ENCODE results near the gene CEP112. TPM values are rescaled to one million over a fixed set of nuclear protein-coding genes. Genes with fewer than 3 reads are reported as not detected.
"Not testable (repeated sequence)": the region's sequence is repeated elsewhere in the genome, so short reads cannot be mapped to it uniquely, and the experiment has no call there.

The CEP112 gene
- polyA plus RNA-seq, 1 donor, result 4.4 TPM

DNA sequence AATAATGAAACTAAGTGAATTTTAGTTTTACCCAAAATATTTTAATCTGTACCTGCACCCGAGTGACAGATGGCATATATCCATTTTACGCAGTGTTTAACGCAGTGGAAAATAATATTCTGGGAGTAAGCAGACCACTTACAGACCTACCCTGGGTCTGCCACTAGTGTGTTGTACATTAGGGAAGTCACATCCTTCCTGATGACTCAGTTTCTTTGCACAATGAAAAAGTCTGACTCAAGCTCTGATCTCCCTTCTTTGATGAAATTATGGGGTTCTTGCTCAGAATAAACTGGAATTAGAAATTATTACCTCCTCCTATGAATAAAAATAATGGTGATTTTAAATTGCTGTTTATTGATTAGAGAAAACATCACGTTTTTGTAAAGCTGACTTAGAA lies 507.3 kb downstream of the CEP112 start:
- WGBS (ENCODE audit: insufficient coverage, low lambda C conversion rate), result 80% methylated on average over 1 of the region's 4 CpGs
- no peak overlapping the region for H3K4me3 ChIP-seq (ENCODE audit: low read length)
- no peaks in the 10 kb centered on the region for H3K27me3 ChIP-seq (ENCODE audit: control insufficient read depth, insufficient read depth, low read length)
- H3K27ac ChIP-seq (ENCODE audit: low read length), result no peak overlapping the region
- DNase-seq, result no peak
- no peaks in the 10 kb centered on the region for H3K36me3 ChIP-seq (ENCODE audit: control insufficient read depth, insufficient read depth, low read length)
- H3K9me3 ChIP-seq (ENCODE audit: control insufficient read depth, low read depth, low read length), result no peaks in the 10 kb centered on the region
- no peaks in the 10 kb centered on the region for H3K4me1 ChIP-seq (ENCODE audit: control insufficient read depth, insufficient read depth, low read length)

DNA sequence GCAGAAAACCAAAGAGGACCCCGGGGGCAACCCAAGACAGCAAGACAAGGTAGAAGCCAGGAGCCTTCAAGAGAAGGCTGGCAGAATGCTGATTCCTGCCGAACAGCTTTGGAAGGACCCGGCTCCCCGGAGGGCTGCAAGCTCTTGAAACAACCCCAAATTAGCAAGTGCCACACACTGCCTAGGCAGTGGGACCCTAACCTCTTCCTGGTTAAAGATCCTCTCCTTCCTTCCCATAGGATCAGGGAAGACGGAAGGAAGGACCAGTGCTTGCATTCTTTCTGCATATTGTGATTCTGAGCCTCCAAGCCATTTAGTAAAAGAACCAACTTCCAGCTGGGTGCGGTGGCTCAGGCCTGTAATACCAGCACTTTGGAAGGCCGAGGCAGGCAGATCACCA lies 508.5 kb downstream of the CEP112 start:
- no peak for DNase-seq
- H3K27ac ChIP-seq (ENCODE audit: low read length), result no peak overlapping the region
- H3K4me1 ChIP-seq (ENCODE audit: control insufficient read depth, insufficient read depth, low read length), result no peaks in the 10 kb centered on the region
- no peak overlapping the region for H3K4me3 ChIP-seq (ENCODE audit: low read length)
- H3K27me3 ChIP-seq (ENCODE audit: control insufficient read depth, insufficient read depth, low read length), result no peaks in the 10 kb centered on the region
- no CpG with 5 or more reads among the region's 7 CpGs for WGBS (ENCODE audit: insufficient coverage, low lambda C conversion rate)
- no peaks in the 10 kb centered on the region for H3K9me3 ChIP-seq (ENCODE audit: control insufficient read depth, low read depth, low read length)
- H3K36me3 ChIP-seq (ENCODE audit: control insufficient read depth, insufficient read depth, low read length), result no peaks in the 10 kb centered on the region

DNA sequence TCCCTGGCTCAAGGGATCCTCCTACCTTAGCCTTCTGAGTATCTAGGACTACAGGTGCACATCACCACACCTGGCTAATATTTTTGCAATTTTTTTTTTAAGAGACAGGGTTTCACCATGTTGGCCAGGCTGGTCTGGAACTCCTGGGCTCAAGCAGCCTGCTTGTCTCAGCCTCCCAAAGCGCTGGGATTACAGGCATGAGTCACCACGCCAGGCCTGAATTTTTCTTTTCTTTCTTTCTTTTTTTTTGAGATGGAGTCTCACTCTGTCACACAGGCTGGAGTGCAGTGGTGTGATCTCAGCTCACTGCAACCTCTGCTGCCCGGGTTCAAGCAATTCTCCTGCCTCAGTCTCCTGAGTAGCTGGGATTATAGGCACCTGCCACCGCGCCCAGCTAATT lies 510.2 kb downstream of the CEP112 start:
- H3K27me3 ChIP-seq (ENCODE audit: control insufficient read depth, insufficient read depth, low read length); DNase-seq; H3K36me3 ChIP-seq (ENCODE audit: control insufficient read depth, insufficient read depth, low read length); H3K4me1 ChIP-seq (ENCODE audit: control insufficient read depth, insufficient read depth, low read length); H3K4me3 ChIP-seq (ENCODE audit: low read length); H3K9me3 ChIP-seq (ENCODE audit: control insufficient read depth, low read depth, low read length); H3K27ac ChIP-seq (ENCODE audit: low read length): not testable (repeated sequence)
- WGBS (ENCODE audit: insufficient coverage, low lambda C conversion rate), result no CpG with 5 or more reads among the region's 5 CpGs

DNA sequence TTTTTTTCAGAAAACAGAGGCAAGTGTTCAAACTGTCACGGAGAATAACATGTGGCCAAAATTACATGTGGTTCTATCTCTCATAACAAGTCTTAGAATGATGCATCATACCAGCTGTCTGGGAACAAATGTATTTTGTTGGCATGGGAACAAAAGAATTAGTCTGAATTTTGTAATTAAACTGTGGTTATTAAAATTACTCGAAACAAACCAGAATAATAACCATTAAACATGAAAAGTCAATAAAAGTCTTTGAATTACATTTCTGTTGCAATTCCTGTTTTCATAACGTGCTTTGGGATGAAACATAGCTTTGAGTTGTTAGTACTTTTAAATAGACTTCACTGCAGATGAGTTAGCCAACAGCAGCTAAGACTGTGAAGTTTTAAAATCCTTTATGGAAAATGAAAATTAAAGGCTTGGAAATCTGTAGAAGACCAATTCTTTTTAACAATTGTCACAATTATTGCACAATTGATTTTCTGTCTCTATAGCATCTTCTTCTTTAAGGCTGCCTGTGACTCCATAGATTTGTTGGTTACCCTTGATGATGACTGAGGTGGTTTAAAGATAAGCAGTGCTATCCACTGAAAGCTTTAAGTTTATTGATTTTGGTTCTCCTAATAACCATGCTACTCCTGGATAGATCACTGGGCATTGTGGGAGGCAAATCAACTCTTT lies 512.6 kb downstream of the CEP112 start:
- H3K27ac ChIP-seq (ENCODE audit: low read length), result no peak overlapping the region
- no peaks in the 10 kb centered on the region for H3K27me3 ChIP-seq (ENCODE audit: control insufficient read depth, insufficient read depth, low read length)
- no peaks in the 10 kb centered on the region for H3K36me3 ChIP-seq (ENCODE audit: control insufficient read depth, insufficient read depth, low read length)
- no peaks in the 10 kb centered on the region for H3K4me1 ChIP-seq (ENCODE audit: control insufficient read depth, insufficient read depth, low read length)
- no peak overlapping the region for H3K4me3 ChIP-seq (ENCODE audit: low read length)
- H3K9me3 ChIP-seq (ENCODE audit: control insufficient read depth, low read depth, low read length), result no peaks in the 10 kb centered on the region
- WGBS (ENCODE audit: insufficient coverage, low lambda C conversion rate), result 83% methylated on average over 1 of the region's 3 CpGs
- no peak for DNase-seq

DNA sequence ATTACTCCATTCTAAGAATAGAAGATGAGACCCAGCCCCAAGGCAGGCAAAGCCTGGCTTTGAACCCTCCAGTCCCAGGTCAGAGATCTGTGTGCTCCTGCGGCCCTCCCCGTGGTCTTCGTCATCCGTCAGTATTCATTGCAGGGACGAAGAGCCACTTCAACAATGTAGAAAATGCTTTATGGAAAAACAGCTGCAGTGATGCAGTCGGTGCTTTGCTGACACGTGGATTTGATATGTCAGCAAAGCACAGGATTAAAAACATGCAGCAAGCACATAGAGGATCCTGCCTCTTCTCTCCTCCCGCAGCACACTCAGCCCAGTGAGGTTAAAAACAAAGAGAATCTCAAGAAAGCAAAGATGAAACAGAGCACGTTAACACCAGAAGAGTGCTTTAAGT lies 513.4 kb downstream of the CEP112 start:
- H3K9me3 ChIP-seq (ENCODE audit: control insufficient read depth, low read depth, low read length), result no peaks in the 10 kb centered on the region
- H3K4me3 ChIP-seq (ENCODE audit: low read length), result no peak overlapping the region
- no peaks in the 10 kb centered on the region for H3K27me3 ChIP-seq (ENCODE audit: control insufficient read depth, insufficient read depth, low read length)
- WGBS (ENCODE audit: insufficient coverage, low lambda C conversion rate), result 86% methylated on average over 1 of the region's 9 CpGs
- no peak for DNase-seq
- H3K36me3 ChIP-seq (ENCODE audit: control insufficient read depth, insufficient read depth, low read length), result no peaks in the 10 kb centered on the region
- no peaks in the 10 kb centered on the region for H3K4me1 ChIP-seq (ENCODE audit: control insufficient read depth, insufficient read depth, low read length)
- H3K27ac ChIP-seq (ENCODE audit: low read length), result no peak overlapping the region

DNA sequence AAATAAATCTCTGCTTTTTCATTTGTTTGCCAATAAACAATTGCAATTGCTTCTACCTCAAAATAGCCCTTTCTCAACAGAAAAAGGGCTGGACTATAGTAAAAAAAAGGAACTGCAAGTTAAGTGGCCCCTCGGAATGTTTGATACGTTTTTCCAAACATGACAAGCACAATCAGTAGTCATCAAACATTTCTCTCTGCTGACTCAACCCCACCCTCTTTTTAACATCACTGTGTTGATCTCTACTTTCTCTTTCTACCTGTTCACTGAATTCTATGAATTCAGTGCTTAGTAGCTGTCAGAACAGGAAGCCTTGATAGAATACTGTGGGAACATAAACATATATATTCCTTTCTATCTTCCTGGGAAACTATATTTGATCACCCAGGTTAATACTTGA lies 514.0 kb downstream of the CEP112 start:
- Histone ChIP-seq H3K36me3 (ENCODE audit: control insufficient read depth, insufficient read depth, low read length) (no peaks in the 10 kb centered on the region), H3K27me3 (ENCODE audit: control insufficient read depth, insufficient read depth, low read length) (no peaks in the 10 kb centered on the region), H3K27ac (ENCODE audit: low read length) (no peak overlapping the region), H3K4me1 (ENCODE audit: control insufficient read depth, insufficient read depth, low read length) (no peaks in the 10 kb centered on the region), H3K4me3 (ENCODE audit: low read length) (no peak overlapping the region), H3K9me3 (ENCODE audit: control insufficient read depth, low read depth, low read length) (no peaks in the 10 kb centered on the region)
- DNase-seq, result no peak
- no CpG with 5 or more reads among the region's 2 CpGs for WGBS (ENCODE audit: insufficient coverage, low lambda C conversion rate)

DNA sequence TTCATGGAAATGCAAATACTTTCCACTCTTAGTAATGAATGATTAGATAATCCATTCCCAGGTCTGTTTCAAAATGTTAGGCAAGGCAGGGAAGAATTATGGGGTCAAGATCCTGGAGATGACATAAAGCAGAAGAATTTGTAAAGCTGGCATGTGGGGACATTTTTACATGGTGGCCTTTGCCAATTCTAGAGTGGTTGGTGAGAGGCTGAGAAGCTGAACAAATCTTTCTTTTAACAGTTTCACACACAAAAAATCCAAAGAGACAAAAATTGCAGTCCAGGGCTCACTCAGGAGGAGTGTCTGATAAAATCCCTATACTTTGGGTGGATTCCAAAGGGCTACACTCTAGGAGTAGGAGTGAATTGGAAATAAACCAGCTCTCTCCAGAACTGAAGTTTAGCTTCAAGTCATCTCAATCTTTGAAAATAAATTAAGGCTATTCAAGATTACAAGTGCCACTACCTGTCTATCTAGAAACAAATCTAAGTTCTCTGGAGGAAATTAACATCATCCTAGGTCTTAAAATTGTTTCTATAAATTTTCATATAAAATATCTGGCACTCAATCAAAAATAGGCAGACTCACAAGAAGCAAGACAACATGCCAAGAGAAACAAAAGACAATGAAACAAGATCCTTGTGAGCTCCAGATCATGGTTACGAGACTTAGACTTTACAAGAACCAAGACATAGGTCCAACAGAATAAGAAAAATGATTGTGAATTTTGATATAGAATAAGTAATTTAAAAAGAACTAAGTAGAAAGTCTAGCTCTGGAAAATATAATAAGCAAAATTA lies 517.5 kb downstream of the CEP112 start:
- whole genome bisulfite sequencing (ENCODE audit: insufficient coverage, low lambda C conversion rate), result 100% methylated on average over 1 of the region's 1 CpG
- no peaks in the 10 kb centered on the region for H3K4me1 ChIP-seq (ENCODE audit: control insufficient read depth, insufficient read depth, low read length)
- no peaks in the 10 kb centered on the region for H3K27me3 ChIP-seq (ENCODE audit: control insufficient read depth, insufficient read depth, low read length)

DNA sequence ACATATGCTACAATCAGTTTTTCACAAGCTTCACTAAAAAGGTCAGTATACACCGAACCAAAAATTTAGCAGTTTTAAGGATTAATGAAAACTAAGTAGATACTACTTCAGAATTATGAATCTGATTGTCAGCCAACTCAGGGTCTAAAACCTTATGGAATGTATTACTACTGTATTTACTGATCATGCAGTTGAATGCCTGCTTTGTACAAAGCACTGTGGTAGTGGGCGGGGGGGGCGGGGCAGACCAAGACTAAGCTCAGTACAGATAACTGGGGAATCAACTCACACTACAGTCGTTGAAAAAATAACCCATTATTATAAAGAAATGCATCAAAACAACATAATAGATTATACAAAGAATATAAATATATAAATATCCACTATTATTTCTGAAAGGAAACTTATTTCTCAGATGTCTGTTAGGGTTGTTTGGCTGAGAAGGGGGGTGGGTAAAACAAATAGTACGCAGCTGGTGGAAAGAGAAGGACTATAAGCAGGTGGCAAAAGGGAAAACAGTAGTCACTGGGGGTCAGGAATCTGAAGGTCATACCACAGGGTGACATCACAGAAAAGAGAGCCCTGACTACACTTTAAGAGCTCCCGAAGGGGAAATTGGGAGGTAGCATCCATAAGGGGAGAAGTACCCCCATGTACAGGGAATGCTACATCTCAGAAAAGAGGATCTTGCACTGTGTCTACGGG lies 521.1 kb downstream of the CEP112 start:
- DNase-seq, result no peak
- no peaks in the 10 kb centered on the region for H3K36me3 ChIP-seq (ENCODE audit: control insufficient read depth, insufficient read depth, low read length)
- H3K9me3 ChIP-seq (ENCODE audit: control insufficient read depth, low read depth, low read length), result no peaks in the 10 kb centered on the region
- H3K27me3 ChIP-seq (ENCODE audit: control insufficient read depth, insufficient read depth, low read length), result no peaks in the 10 kb centered on the region
- WGBS (ENCODE audit: insufficient coverage, low lambda C conversion rate), result 50% methylated on average over 2 of the region's 7 CpGs
- no peak overlapping the region for H3K4me3 ChIP-seq (ENCODE audit: low read length)
- H3K4me1 ChIP-seq (ENCODE audit: control insufficient read depth, insufficient read depth, low read length), result no peaks in the 10 kb centered on the region
- H3K27ac ChIP-seq (ENCODE audit: low read length), result no peak overlapping the region

More for the DNA sequence above, 517.5 kb downstream of the CEP112 start:
- no peaks in the 10 kb centered on the region for H3K9me3 ChIP-seq (ENCODE audit: control insufficient read depth, low read depth, low read length)
- H3K27ac ChIP-seq (ENCODE audit: low read length), result no peak overlapping the region
- no peak overlapping the region for H3K4me3 ChIP-seq (ENCODE audit: low read length)
- H3K36me3 ChIP-seq (ENCODE audit: control insufficient read depth, insufficient read depth, low read length), result no peaks in the 10 kb centered on the region
- no peak for DNase-seq

DNA sequence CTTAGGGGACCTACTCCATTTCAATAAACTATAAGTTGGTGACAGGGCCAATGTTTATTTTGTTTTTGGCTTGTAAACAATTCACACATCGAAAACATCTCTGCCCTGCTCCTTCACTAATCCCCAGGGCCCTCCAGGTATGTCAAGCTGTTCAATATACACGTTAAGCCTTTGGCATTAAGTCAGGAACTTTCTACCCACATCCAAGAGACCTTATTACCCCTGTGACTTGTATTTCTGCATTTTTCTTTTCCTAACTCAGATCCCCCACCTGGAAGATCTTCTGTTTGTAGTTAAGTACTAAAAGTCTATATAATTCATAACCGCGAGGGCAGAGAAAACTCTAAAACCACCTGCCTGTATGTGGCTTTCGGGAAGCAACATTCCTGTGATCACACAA lies 523.7 kb downstream of the CEP112 start:
- no peaks in the 10 kb centered on the region for H3K4me1 ChIP-seq (ENCODE audit: control insufficient read depth, insufficient read depth, low read length)
- no peak overlapping the region for H3K4me3 ChIP-seq (ENCODE audit: low read length)
- no CpG with 5 or more reads among the region's 5 CpGs for WGBS (ENCODE audit: insufficient coverage, low lambda C conversion rate)
- H3K9me3 ChIP-seq (ENCODE audit: control insufficient read depth, low read depth, low read length), result no peaks in the 10 kb centered on the region
- DNase-seq, result no peak
- no peaks in the 10 kb centered on the region for H3K36me3 ChIP-seq (ENCODE audit: control insufficient read depth, insufficient read depth, low read length)
- no peaks in the 10 kb centered on the region for H3K27me3 ChIP-seq (ENCODE audit: control insufficient read depth, insufficient read depth, low read length)
- H3K27ac ChIP-seq (ENCODE audit: low read length), result no peak overlapping the region

DNA sequence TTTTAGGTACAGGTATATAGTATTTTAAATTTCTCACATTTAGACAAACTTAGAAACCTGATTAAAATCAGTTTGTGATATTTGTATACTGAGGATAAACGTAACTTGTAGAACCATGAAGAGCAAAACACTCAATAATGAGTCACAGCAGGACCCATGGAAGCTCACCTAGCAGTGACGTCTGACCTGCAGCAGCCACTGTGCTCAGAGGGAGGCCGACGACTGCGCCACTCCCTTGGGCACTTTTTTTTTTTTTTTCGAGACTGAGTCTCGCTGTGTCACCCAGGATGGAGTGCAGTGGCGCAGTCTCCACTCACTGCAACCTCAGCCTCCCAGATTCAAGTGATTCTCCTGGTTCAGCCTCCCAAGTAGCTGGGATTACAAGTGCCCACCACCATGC lies 524.3 kb downstream of the CEP112 start:
- H3K27ac ChIP-seq (ENCODE audit: low read length), result no peak overlapping the region
- no peak overlapping the region for H3K4me3 ChIP-seq (ENCODE audit: low read length)
- 100% methylated on average over 2 of the region's 8 CpGs for WGBS (ENCODE audit: insufficient coverage, low lambda C conversion rate)
- no peak for DNase-seq
- no peaks in the 10 kb centered on the region for H3K4me1 ChIP-seq (ENCODE audit: control insufficient read depth, insufficient read depth, low read length)
- no peaks in the 10 kb centered on the region for H3K27me3 ChIP-seq (ENCODE audit: control insufficient read depth, insufficient read depth, low read length)
- H3K36me3 ChIP-seq (ENCODE audit: control insufficient read depth, insufficient read depth, low read length), result no peaks in the 10 kb centered on the region
- H3K9me3 ChIP-seq (ENCODE audit: control insufficient read depth, low read depth, low read length), result no peaks in the 10 kb centered on the region
